GM23338 (cell line): Measurements from ENCODE around the gene AP2M1. TPM values are rescaled to one million over a fixed set of nuclear protein-coding genes. Genes with fewer than 3 reads are reported as not detected.

Source experiments
- ATAC-seq: fragments of 200-7000 bp; cut with Tn5 transposase; 3 replicates; pipeline ENCODE4 v1.9.1; 2020
- DNase-seq: peaks from one replicate; pipeline ENCODE4 v3.0.0-alpha.2; 2015; ENCODE audit warnings: low spot score
- H2AFZ ChIP-seq: fragments of 200-600 bp; sonication (generic); 2 replicates; pipeline ENCODE4 v1.8.0; 2016; ENCODE audit warnings: antibody characterized with exemption, mild to moderate bottlenecking, moderate library complexity
- H3F3A ChIP-seq: fragments of 200-600 bp; sonication (generic); replicated peaks from 2 replicates; pipeline ENCODE4 v1.8.0; 2017; ENCODE audit warnings: antibody characterized with exemption, mixed run types, low read depth
- H3K27ac ChIP-seq: fragments of 200-600 bp; sonication (generic); 2 replicates; pipeline ENCODE4 v1.6.1; 2016; ENCODE audit warnings: low read depth
- H3K27me3 ChIP-seq: fragments of 200-600 bp; sonication (generic); 2 replicates; pipeline ENCODE4 v1.8.0; 2016; ENCODE audit warnings: mild to moderate bottlenecking, mixed run types, moderate library complexity; ENCODE audit not compliant: insufficient read depth
- H3K36me3 ChIP-seq: fragments of 200-600 bp; sonication (generic); 2 replicates; pipeline ENCODE4 v1.8.0; 2016; ENCODE audit warnings: mild to moderate bottlenecking; ENCODE audit not compliant: insufficient read depth
- H3K4me1 ChIP-seq: fragments of 200-600 bp; sonication (generic); 2 replicates; pipeline ENCODE4 v1.8.0; 2016; ENCODE audit warnings: mild to moderate bottlenecking, moderate library complexity; ENCODE audit not compliant: insufficient read depth
- H3K4me2 ChIP-seq: fragments of 200-600 bp; sonication (generic); 2 replicates; pipeline ENCODE4 v1.7.1; 2017; ENCODE audit warnings: mixed run types
- H3K4me3 ChIP-seq: fragments of 200-600 bp; sonication (generic); 2 replicates; pipeline ENCODE4 v1.6.1; 2016; ENCODE audit warnings: mixed run types
- H3K79me2 ChIP-seq: fragments of 200-600 bp; sonication (generic); replicated peaks from 2 replicates; pipeline ENCODE4 v1.8.0; 2017; ENCODE audit warnings: mild to moderate bottlenecking; ENCODE audit not compliant: insufficient read depth
- H3K9me2 ChIP-seq: fragments of 200-600 bp; sonication (generic); 2 replicates; pipeline ENCODE4 v1.8.0; 2017; ENCODE audit not compliant: insufficient read depth
- H4K20me1 ChIP-seq: fragments of 200-600 bp; sonication (generic); replicated peaks from 2 replicates; pipeline ENCODE4 v1.8.0; 2017; ENCODE audit warnings: mild to moderate bottlenecking; ENCODE audit not compliant: insufficient read depth
- H3K27ac Mint-ChIP-seq: 2 replicates; pipeline ENCODE4 v1.8.0; 2020; ENCODE audit warnings: inconsistent platforms, mild to moderate bottlenecking, moderate library complexity, mixed read lengths
- H3K27me3 Mint-ChIP-seq: 3 replicates; pipeline ENCODE4 v1.8.0; 2022; ENCODE audit warnings: low read depth, mild to moderate bottlenecking, moderate library complexity, mixed read lengths, inconsistent platforms; ENCODE audit not compliant: insufficient read depth, poor library complexity
- H3K36me3 Mint-ChIP-seq: 3 replicates; pipeline ENCODE4 v1.8.0; 2021; ENCODE audit warnings: low read depth, mild to moderate bottlenecking, inconsistent platforms, moderate library complexity, mixed read lengths
- H3K4me1 Mint-ChIP-seq: 3 replicates; pipeline ENCODE4 v1.8.0; 2020; ENCODE audit warnings: mild to moderate bottlenecking, inconsistent platforms, mixed read lengths
- H3K4me3 Mint-ChIP-seq: 3 replicates; pipeline ENCODE4 v1.8.0; 2021; ENCODE audit warnings: moderate library complexity, mild to moderate bottlenecking, inconsistent platforms, mixed read lengths
- H3K9me3 Mint-ChIP-seq: 3 replicates; pipeline ENCODE4 v1.8.0; 2020; ENCODE audit warnings: moderate library complexity, mild to moderate bottlenecking, inconsistent platforms, mixed read lengths
- CTCF ChIP-seq, 2 experiments: fragments of 200-600 bp in 1 of 2; sonication (generic) in 1 of 2; conservative IDR thresholded peaks; 2 replicates each; pipeline versions ENCODE4 v1.5.1 to v1.6.1; 2016 to 2017; ENCODE audit warnings: antibody characterized with exemption in 2 of 2, low read depth in 2 of 2, mild to moderate bottlenecking in 2 of 2, moderate library complexity in 1 of 2
- ETS1 ChIP-seq: IDR thresholded peaks from 2 replicates; pipeline ENCODE4 v1.6.1; 2016; ENCODE audit warnings: antibody characterized with exemption
- EZH2 ChIP-seq: fragments of 200-600 bp; sonication (generic); IDR thresholded peaks from one replicate; pipeline ENCODE4 v1.8.0; 2017; ENCODE audit warnings: antibody characterized with exemption, mild to moderate bottlenecking, low read depth; ENCODE audit not compliant: unreplicated experiment
- EZH2phosphoT487 ChIP-seq: fragments of 200-600 bp; sonication (generic); IDR thresholded peaks from one replicate; pipeline ENCODE4 v1.8.1; 2018; ENCODE audit warnings: antibody characterized with exemption; ENCODE audit not compliant: unreplicated experiment
- JUNB ChIP-seq: IDR thresholded peaks from one replicate; pipeline ENCODE4 v1.6.1; 2016; ENCODE audit warnings: antibody characterized with exemption; ENCODE audit not compliant: unreplicated experiment
- NANOG ChIP-seq: IDR thresholded peaks from 2 replicates; pipeline ENCODE4 v1.6.1; 2016; ENCODE audit warnings: antibody characterized with exemption, borderline replicate concordance
- POLR2AphosphoS5 ChIP-seq: IDR thresholded peaks from 2 replicates; pipeline ENCODE4 v1.6.1; 2016; ENCODE audit warnings: antibody characterized with exemption, low read depth
- REST ChIP-seq: IDR thresholded peaks from one replicate; pipeline ENCODE4 v1.6.1; 2018; ENCODE audit warnings: antibody characterized with exemption; ENCODE audit not compliant: unreplicated experiment
- STAT1 ChIP-seq: IDR thresholded peaks from one replicate; pipeline ENCODE4 v1.6.1; 2016; ENCODE audit warnings: antibody characterized with exemption; ENCODE audit not compliant: unreplicated experiment
- ZNF114 ChIP-seq: fragments of 250-450 bp; sonication (Bioruptor Pico); IDR thresholded peaks from 2 replicates; pipeline ENCODE4 v1.5.0; 2020; ENCODE audit warnings: mild to moderate bottlenecking, moderate library complexity
- ZNF331 ChIP-seq: fragments of 250-450 bp; sonication (Bioruptor Pico); IDR thresholded peaks from 2 replicates; pipeline ENCODE4 v1.5.0; 2020; ENCODE audit warnings: low read depth, mild to moderate bottlenecking, moderate library complexity
- ZNF462 ChIP-seq: fragments of 250-450 bp; sonication (Bioruptor Pico); IDR thresholded peaks from 2 replicates; pipeline ENCODE4 v1.5.0; 2020; ENCODE audit warnings: mild to moderate bottlenecking, moderate library complexity
- polyA plus RNA-seq: library from polyadenylated mRNA; unstranded; fragments of >200 nt; fragmentation: Nextera tagmentation; extraction: Ambion mirVana; gene quantifications from 2 replicates; pipeline ENCODE4 v1.2.1, GENCODE V29; 2016
- total RNA-seq: library from RNA; depleted of rRNA; stranded (reverse); fragments of >200 nt; shearing (Covaris generic); gene quantifications from 2 replicates; pipeline ENCODE4 v1.2.3, GENCODE V29; 2014

The AP2M1 gene
- total and polyA plus RNA-seq, 2 experiments from 2014 or later: 215 to 305 TPM

- TF ChIP-seq CTCF (conservative IDR thresholded peaks at IDR 0.05; ENCODE audit: low read depth in 2 of 2) (no peak), JUNB (no peak), STAT1 (no peak), ZNF331 (CRISPR knock-in tag) (no peak), ZNF114 (CRISPR knock-in tag) (no peak), EZH2 (no peak)
Observed at GRCh38 chr3:184166671-184167070, 8.0 kb upstream of the AP2M1 start (continued).

GRCh38 chr3:184167786-184168185 lies 6.9 kb upstream of the AP2M1 start:
- Histone ChIP-seq H3K27me3 (no peaks in the 10 kb centered on the region), H2AFZ (no peak overlapping the region), H3F3A (no peaks in the 10 kb centered on the region), H3K4me2 (no peak overlapping the region), H3K27ac (no peak overlapping the region), H4K20me1 (peaks cover 7% of the 10 kb centered on the region), H3K4me3 (no peak overlapping the region), H3K4me1 (no peaks in the 10 kb centered on the region), H3K9me2 (no peaks in the 10 kb centered on the region), H3K36me3 (0 out of 2 replicates have a peak, but pooled peaks cover 8% of the 10 kb centered on the region), H3K79me2 (peaks cover 1% of the 10 kb centered on the region; the same call in 1 of the 2 replicates)
- peaks cover 65% of the 10 kb centered on the region for H3K36me3 Mint-ChIP-seq
- DNase-seq: no peak
- ATAC-seq: no peak
- H3K4me1 Mint-ChIP-seq: peaks cover 10% of the 10 kb centered on the region; the same call in 2 of the 3 replicates
- no peak overlapping the region for H3K4me3 Mint-ChIP-seq
- H3K27me3 Mint-ChIP-seq: peaks cover 10% of the 10 kb centered on the region
- H3K9me3 Mint-ChIP-seq: no peaks in the 10 kb centered on the region
- H3K27ac Mint-ChIP-seq: no peak overlapping the region
- TF ChIP-seq ETS1 (no peak), ZNF462 (CRISPR knock-in tag) (no peak), NANOG (no peak), REST (no peak), JUNB (no peak), EZH2phosphoT487 (no peak), EZH2 (no peak), ZNF331 (CRISPR knock-in tag) (no peak), POLR2AphosphoS5 (no peak)
